GM12891 (cell line): ENCODE data around the gene SVOPL. TPM values are rescaled to one million over a fixed set of nuclear protein-coding genes. Genes with fewer than 3 reads are reported as not detected.

Source experiments
- DNase-seq: peaks from one replicate; pipeline ENCODE4 v3.0.0; 2011; ENCODE audit warnings: low spot score; ENCODE audit not compliant: insufficient read length
- FAIRE-seq: peaks from 2 replicates; lab custom pipeline; 2011; peaks lifted over from hg19 to GRCh38; lab: Jason Lieb, UNC
- PAX5 ChIP-seq: IDR thresholded peaks from 2 replicates; pipeline ENCODE4 v1.6.1; 2011; ENCODE audit warnings: low read length, moderate library complexity, mild to moderate bottlenecking; ENCODE audit not compliant: insufficient read depth, severe bottlenecking
- POLR2A ChIP-seq: IDR thresholded peaks from 2 replicates; pipeline ENCODE4 v1.6.1; 2011; ENCODE audit warnings: low read depth, low read length, control low read depth
- POLR2AphosphoS5 ChIP-seq: IDR thresholded peaks from 2 replicates; pipeline ENCODE4 v1.6.1; 2011; ENCODE audit warnings: low read depth, low read length, control low read depth
- POU2F2 ChIP-seq: IDR thresholded peaks from 2 replicates; pipeline ENCODE4 v1.6.1; 2011; ENCODE audit warnings: low read depth, mild to moderate bottlenecking, control low read depth, low read length, moderate library complexity
- SPI1 ChIP-seq: IDR thresholded peaks from 2 replicates; pipeline ENCODE4 v1.6.1; 2011; ENCODE audit warnings: low read depth, low read length, control low read depth
- TAF1 ChIP-seq: IDR thresholded peaks from 2 replicates; pipeline ENCODE4 v1.6.1; 2011; ENCODE audit warnings: low read depth, low read length, control low read depth
- polyA plus RNA-seq: library from polyadenylated mRNA; unstranded; fragments of >200 nt; gene quantifications from one replicate; pipeline ENCODE4 v1.2.1, GENCODE V29; 2012; ENCODE audit warnings: low read depth, missing spikeins, inconsistent platforms; ENCODE audit not compliant: missing spikeins

Gene SVOPL
- not detected for polyA plus RNA-seq

GRCh38 chr7:138700857-138701536 is at the start of gene SVOPL:
TSS of gene SVOPL (minus strand) at chr7:138701362. CDS start at chr7:138679045, 22,317 bp downstream.
- no peak for TF ChIP-seq TAF1
- no peak for TF ChIP-seq PAX5
- TF ChIP-seq POU2F2 = no peak
- no peak for TF ChIP-seq SPI1
- no peak for TF ChIP-seq POLR2A
- no peak for TF ChIP-seq POLR2AphosphoS5
- no peak for FAIRE-seq
- DNase-seq = no peak

GRCh38 chr7:138750473-138750872 is 49.3 kb upstream of the SVOPL start:
- TF ChIP-seq SPI1 (no peak), POU2F2 (no peak), TAF1 (no peak), POLR2A (no peak), PAX5 (no peak), POLR2AphosphoS5 (no peak)
- DNase-seq (no peak), FAIRE-seq (no peak)

GRCh38 chr7:138749960-138750359 is 48.8 kb upstream of the SVOPL start:
- FAIRE-seq (no peak), DNase-seq (no peak)
- TF ChIP-seq TAF1 = no peak

GRCh38 chr7:138748666-138749065 is 47.5 kb upstream of the SVOPL start:
- TF ChIP-seq TAF1 (no peak), POU2F2 (no peak), POLR2AphosphoS5 (no peak), POLR2A (no peak)
- FAIRE-seq (no peak), DNase-seq (no peak)

GRCh38 chr7:138746073-138746472 is 44.9 kb upstream of the SVOPL start:
- no peak for FAIRE-seq
- no peak for TF ChIP-seq POU2F2
- TF ChIP-seq SPI1 = no peak
- TF ChIP-seq POLR2A = no peak
- TF ChIP-seq TAF1 = no peak
- TF ChIP-seq PAX5 = no peak
- TF ChIP-seq POLR2AphosphoS5 = no peak
- no peak for DNase-seq

GRCh38 chr7:138745189-138745588 is 44.0 kb upstream of the SVOPL start:
- DNase-seq = no peak
- no peak for TF ChIP-seq POLR2A
- TF ChIP-seq POLR2AphosphoS5 = no peak
- no peak for TF ChIP-seq TAF1
- no peak for TF ChIP-seq SPI1
- no peak for TF ChIP-seq PAX5
- TF ChIP-seq POU2F2 = no peak
- no peak for FAIRE-seq

GRCh38 chr7:138741453-138741735 is 40.2 kb upstream of the SVOPL start:
- TF ChIP-seq PAX5 = no peak
- no peak for TF ChIP-seq POLR2AphosphoS5
- no peak for DNase-seq
- FAIRE-seq = no peak

- no peak for FAIRE-seq
- TF ChIP-seq POU2F2 (no peak), SPI1 (no peak), TAF1 (no peak), POLR2A (no peak), POLR2AphosphoS5 (no peak), PAX5 (no peak)
- DNase-seq = no peak
Measured at GRCh38 chr7:138739859-138740258, 38.7 kb upstream of the SVOPL start.

GRCh38 chr7:138738551-138739335 is 37.6 kb upstream of the SVOPL start:
- no peak for TF ChIP-seq TAF1
- FAIRE-seq (peak; percentile 75), DNase-seq (peak; percentile 56)

- no peak for TF ChIP-seq POLR2A
- TF ChIP-seq POLR2AphosphoS5 = no peak
- no peak for TF ChIP-seq TAF1
- no peak for TF ChIP-seq PAX5
- no peak for TF ChIP-seq POU2F2
- no peak for TF ChIP-seq SPI1
- no peak for DNase-seq
- FAIRE-seq = no peak
Measured at GRCh38 chr7:138738114-138738513, 37.0 kb upstream of the SVOPL start.
